Adipocyte (in vitro differentiated cells): ENCODE data around the gene FSCB.

Experiments used
- DNase-seq: peaks from one replicate; pipeline ENCODE4 v3.0.0-alpha.2; 2015; ENCODE audit warnings: low read depth
- H3K27me3 ChIP-seq: replicated peaks from 2 replicates; pipeline ENCODE4 v1.7.0; 2013; ENCODE audit warnings: mild to moderate bottlenecking, low read length, moderate library complexity; ENCODE audit not compliant: control insufficient read depth, insufficient read depth
- H3K36me3 ChIP-seq: 2 replicates; pipeline ENCODE4 v1.7.0; 2013; ENCODE audit warnings: low read length, mild to moderate bottlenecking, moderate library complexity; ENCODE audit not compliant: control insufficient read depth, insufficient read depth, severe bottlenecking
- H3K4me1 ChIP-seq: 2 replicates; pipeline ENCODE4 v1.7.0; 2013; ENCODE audit warnings: mild to moderate bottlenecking, low read length, moderate library complexity; ENCODE audit not compliant: control insufficient read depth, insufficient read depth
- H3K4me3 ChIP-seq: 2 replicates; pipeline ENCODE4 v1.7.0; 2013; ENCODE audit warnings: mild to moderate bottlenecking, low read length, moderate library complexity
- H3K9ac ChIP-seq: 2 replicates; pipeline ENCODE4 v1.7.0; 2013; ENCODE audit warnings: mild to moderate bottlenecking, low read length, moderate library complexity
- H3K9me3 ChIP-seq: 2 replicates; pipeline ENCODE4 v1.7.0; 2013; ENCODE audit warnings: mild to moderate bottlenecking, low read length, moderate library complexity; ENCODE audit not compliant: control insufficient read depth

FSCB gene

GRCh38 chr14:44490966-44491365, 16.1 kb downstream of the FSCB start:
- no peak overlapping the region for H3K4me3 ChIP-seq
- no peak for DNase-seq
- H3K36me3 ChIP-seq, result no peaks in the 10 kb centered on the region

GRCh38 chr14:44477953-44478352, 29.1 kb downstream of the FSCB start:
- Histone ChIP-seq H3K9me3 (no peaks in the 10 kb centered on the region), H3K4me3 (no peak overlapping the region), H3K36me3 (no peaks in the 10 kb centered on the region), H3K4me1 (no peaks in the 10 kb centered on the region), H3K27me3 (no peaks in the 10 kb centered on the region), H3K9ac (no peak overlapping the region)
- DNase-seq, result no peak

More at GRCh38 chr14:44490966-44491365, 16.1 kb downstream of the FSCB start:
- H3K27me3 ChIP-seq, result no peaks in the 10 kb centered on the region
- no peaks in the 10 kb centered on the region for H3K9me3 ChIP-seq
- no peak overlapping the region for H3K9ac ChIP-seq
- no peaks in the 10 kb centered on the region for H3K4me1 ChIP-seq

- H3K9ac ChIP-seq, result no peak overlapping the region
- H3K4me3 ChIP-seq, result no peak overlapping the region
- H3K27me3 ChIP-seq, result no peaks in the 10 kb centered on the region
- no peak for DNase-seq
- no peaks in the 10 kb centered on the region for H3K4me1 ChIP-seq
- no peaks in the 10 kb centered on the region for H3K36me3 ChIP-seq
- no peaks in the 10 kb centered on the region for H3K9me3 ChIP-seq
Observed at GRCh38 chr14:44468771-44469170, 38.3 kb downstream of the FSCB start.

GRCh38 chr14:44463356-44464004, 43.6 kb downstream of the FSCB start:
- Histone ChIP-seq H3K9me3 (no peaks in the 10 kb centered on the region), H3K4me3 (no peak overlapping the region), H3K36me3 (no peaks in the 10 kb centered on the region), H3K4me1 (no peaks in the 10 kb centered on the region), H3K9ac (no peak overlapping the region), H3K27me3 (no peaks in the 10 kb centered on the region)
- no peak for DNase-seq

- peaks cover 4% of the 10 kb centered on the region for H3K9me3 ChIP-seq
- no peaks in the 10 kb centered on the region for H3K4me1 ChIP-seq
- H3K36me3 ChIP-seq, result no peaks in the 10 kb centered on the region
- no peaks in the 10 kb centered on the region for H3K27me3 ChIP-seq
- DNase-seq, result no peak
- H3K4me3 ChIP-seq, result no peak overlapping the region
- H3K9ac ChIP-seq, result no peak overlapping the region
Observed at GRCh38 chr14:44462381-44462780, 44.7 kb downstream of the FSCB start.

- H3K36me3 ChIP-seq, result no peaks in the 10 kb centered on the region
- no peaks in the 10 kb centered on the region for H3K27me3 ChIP-seq
- H3K9me3 ChIP-seq, result peaks cover 10% of the 10 kb centered on the region
- DNase-seq, result no peak
- H3K9ac ChIP-seq, result no peak overlapping the region
- no peaks in the 10 kb centered on the region for H3K4me1 ChIP-seq
- no peak overlapping the region for H3K4me3 ChIP-seq
Observed at GRCh38 chr14:44461811-44462210, 45.3 kb downstream of the FSCB start.
